WI38 (cell line): ENCODE measurements around the gene HSPBP1.

Experiments
- H3K4me3 ChIP-seq: 2 replicates; pipeline ENCODE4 v1.5.1; 2011; ENCODE audit warnings: low read depth, mild to moderate bottlenecking, control low read depth, low read length
- TF ChIP-seq, protein P1 (sequence below): IDR thresholded peaks from 2 replicates; pipeline ENCODE4 v1.5.1; 2012; ENCODE audit warnings: low read depth, mild to moderate bottlenecking, control low read depth, low read length

The HSPBP1 gene

DNA sequence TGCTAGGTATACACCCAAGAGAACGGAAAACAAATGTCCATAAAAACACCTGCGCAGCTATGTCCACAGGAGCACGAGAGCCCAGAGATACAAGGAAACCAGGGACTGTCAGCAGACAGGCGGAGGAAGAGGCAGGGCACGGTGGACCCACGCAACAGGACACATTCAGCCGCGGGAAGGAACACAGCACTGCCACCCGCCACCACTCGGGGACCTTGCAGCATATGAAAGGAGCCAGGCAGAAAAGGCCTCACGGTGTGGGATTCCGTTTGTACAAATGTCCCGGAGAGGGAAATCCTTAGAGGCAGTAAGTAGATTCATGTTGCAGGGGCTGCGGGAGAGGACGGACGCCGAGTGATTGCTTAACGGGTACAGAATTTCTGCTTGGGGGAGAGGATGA lies 7.8 kb downstream of the HSPBP1 start:
- H3K4me3 ChIP-seq, result no peak overlapping the region
- TF ChIP-seq, protein P1, sequence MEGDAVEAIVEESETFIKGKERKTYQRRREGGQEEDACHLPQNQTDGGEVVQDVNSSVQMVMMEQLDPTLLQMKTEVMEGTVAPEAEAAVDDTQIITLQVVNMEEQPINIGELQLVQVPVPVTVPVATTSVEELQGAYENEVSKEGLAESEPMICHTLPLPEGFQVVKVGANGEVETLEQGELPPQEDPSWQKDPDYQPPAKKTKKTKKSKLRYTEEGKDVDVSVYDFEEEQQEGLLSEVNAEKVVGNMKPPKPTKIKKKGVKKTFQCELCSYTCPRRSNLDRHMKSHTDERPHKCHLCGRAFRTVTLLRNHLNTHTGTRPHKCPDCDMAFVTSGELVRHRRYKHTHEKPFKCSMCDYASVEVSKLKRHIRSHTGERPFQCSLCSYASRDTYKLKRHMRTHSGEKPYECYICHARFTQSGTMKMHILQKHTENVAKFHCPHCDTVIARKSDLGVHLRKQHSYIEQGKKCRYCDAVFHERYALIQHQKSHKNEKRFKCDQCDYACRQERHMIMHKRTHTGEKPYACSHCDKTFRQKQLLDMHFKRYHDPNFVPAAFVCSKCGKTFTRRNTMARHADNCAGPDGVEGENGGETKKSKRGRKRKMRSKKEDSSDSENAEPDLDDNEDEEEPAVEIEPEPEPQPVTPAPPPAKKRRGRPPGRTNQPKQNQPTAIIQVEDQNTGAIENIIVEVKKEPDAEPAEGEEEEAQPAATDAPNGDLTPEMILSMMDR, result no peak

GRCh38 chr19:55270172-55270942 lies 9.6 kb downstream of the HSPBP1 start:
- no peak overlapping the region for H3K4me3 ChIP-seq
- TF ChIP-seq, protein P1, result no peak

- TF ChIP-seq, protein P1, result no peak
- no peak overlapping the region for H3K4me3 ChIP-seq
These were observed 10.6 kb downstream of the HSPBP1 start for GRCh38 chr19:55269299-55269698.

DNA sequence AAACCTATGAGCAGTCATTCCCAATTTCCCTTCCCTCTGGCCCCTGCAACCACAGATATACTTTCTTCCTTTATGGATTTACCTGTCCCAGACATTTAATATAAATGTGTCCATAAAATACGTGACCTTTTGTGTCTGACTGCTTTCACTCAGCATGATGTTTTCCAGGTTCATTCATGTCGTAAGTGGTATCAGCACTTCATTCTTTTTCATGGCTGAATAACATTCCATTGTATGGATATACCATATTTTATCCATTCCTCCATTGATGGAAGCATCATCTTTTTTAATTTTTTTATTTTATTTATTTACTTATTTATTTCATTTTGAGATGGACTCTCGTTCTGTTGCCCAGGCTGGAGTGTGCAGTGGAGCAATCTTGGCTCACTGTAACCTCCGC lies 13.1 kb downstream of the HSPBP1 start:
- H3K4me3 ChIP-seq, result no peak overlapping the region

GRCh38 chr19:55266404-55266803 lies 13.5 kb downstream of the HSPBP1 start:
- TF ChIP-seq, protein P1, result no peak
- no peak overlapping the region for H3K4me3 ChIP-seq

More for the DNA sequence above, 13.1 kb downstream of the HSPBP1 start:
- TF ChIP-seq, protein P1, result no peak

GRCh38 chr19:55265723-55266386 lies 14.1 kb downstream of the HSPBP1 start:
- TF ChIP-seq, protein P1, result no peak
- no peak overlapping the region for H3K4me3 ChIP-seq

GRCh38 chr19:55265173-55265572 lies 14.7 kb downstream of the HSPBP1 start:
- TF ChIP-seq, protein P1, result no peak
- H3K4me3 ChIP-seq, result no peak overlapping the region
